ENCODE results near the gene MS4A6E.

The MS4A6E gene

GRCh38 chr11:60376601-60377000 lies 49.5 kb downstream of the MS4A6E start:
- no peak for DNase-seq (ENCODE audit: low read depth)

- no peak for DNase-seq (ENCODE audit: low read depth)
Measured at GRCh38 chr11:60377401-60378136, 50.5 kb downstream of the MS4A6E start.

GRCh38 chr11:60378354-60378753 lies 51.3 kb downstream of the MS4A6E start, which contains the start of gene MS4A7:
MS4A7 (plus strand) TSS chr11:60378532; CDS start chr11:60383142, 4,610 bp downstream.
- no peak for DNase-seq (ENCODE audit: low read depth)

GRCh38 chr11:60389279-60389910 lies 62.3 kb downstream of the MS4A6E start:
- no peak for DNase-seq (ENCODE audit: low read depth)

GRCh38 chr11:60390419-60390818 lies 63.4 kb downstream of the MS4A6E start:
- no peak for DNase-seq (ENCODE audit: low read depth)
